Brain microvascular endothelial cell (primary cell): ENCODE measurements around the gene PER2.

Source experiments
- DNase-seq: peaks from one replicate; pipeline ENCODE4 v3.0.0-alpha.2; 2020
- H3K27ac ChIP-seq: fragments of 250-450 bp; sonication (Bioruptor Pico); 2 replicates; pipeline ENCODE4 v1.5.1; 2020; ENCODE audit warnings: mild to moderate bottlenecking, moderate library complexity
- H3K27me3 ChIP-seq: fragments of 250-450 bp; sonication (Bioruptor Pico); replicated peaks from 2 replicates; pipeline ENCODE4 v1.5.1; 2020; ENCODE audit warnings: mild to moderate bottlenecking
- H3K36me3 ChIP-seq: fragments of 250-450 bp; sonication (Bioruptor Pico); replicated peaks from 2 replicates; pipeline ENCODE4 v1.5.1; 2020; ENCODE audit warnings: mild to moderate bottlenecking
- H3K4me3 ChIP-seq: 2 replicates; pipeline ENCODE4 v1.5.1; 2011; ENCODE audit warnings: low read depth, mild to moderate bottlenecking, control low read depth, low read length, moderate library complexity
- in situ Hi-C: cut with HindIII; loops from 2 replicates; pipeline ENCODE4 v1.10.0; 2017; ENCODE audit warnings: low sequenced_read_pairs, low pct_ligation_motif_present
- TF ChIP-seq, protein P1 (sequence below): IDR thresholded peaks from 2 replicates; pipeline ENCODE4 v1.5.1; 2011; ENCODE audit warnings: low read depth, mild to moderate bottlenecking, moderate library complexity, low read length, control low read depth, inconsistent platforms; ENCODE audit errors: missing control alignments

The PER2 gene

DNA sequence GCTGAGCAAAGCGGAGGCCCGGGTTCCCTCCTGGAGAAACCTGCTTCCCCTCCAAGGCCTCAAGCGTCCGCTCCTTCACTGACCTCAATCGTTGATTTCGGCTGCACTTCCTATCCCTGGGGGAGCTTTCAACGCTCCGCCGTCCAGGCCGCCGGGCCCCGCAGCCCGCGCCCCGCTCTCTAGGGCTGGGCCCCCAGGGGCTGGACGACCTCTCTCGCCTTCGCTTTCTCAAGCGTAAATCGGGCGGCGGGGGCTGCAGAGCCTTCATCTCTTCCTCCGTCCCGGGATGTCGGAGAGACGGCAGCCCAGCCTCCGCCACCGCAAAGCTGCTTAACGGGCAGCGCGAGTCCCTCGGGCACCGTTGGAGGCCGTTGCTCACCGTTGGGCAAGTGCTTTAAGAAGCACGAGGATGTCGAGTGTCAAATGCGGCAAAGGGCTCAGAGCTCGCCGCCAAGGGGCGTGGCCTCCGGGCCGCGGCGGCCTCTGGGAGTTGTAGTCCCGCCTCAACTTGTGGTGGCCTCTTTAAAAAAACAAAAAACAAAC is 57.1 kb downstream of the PER2 start:
- no peak overlapping the region for H3K27ac ChIP-seq
- peaks cover 5% of the 10 kb centered on the region for H3K27me3 ChIP-seq
- TF ChIP-seq, protein P1, sequence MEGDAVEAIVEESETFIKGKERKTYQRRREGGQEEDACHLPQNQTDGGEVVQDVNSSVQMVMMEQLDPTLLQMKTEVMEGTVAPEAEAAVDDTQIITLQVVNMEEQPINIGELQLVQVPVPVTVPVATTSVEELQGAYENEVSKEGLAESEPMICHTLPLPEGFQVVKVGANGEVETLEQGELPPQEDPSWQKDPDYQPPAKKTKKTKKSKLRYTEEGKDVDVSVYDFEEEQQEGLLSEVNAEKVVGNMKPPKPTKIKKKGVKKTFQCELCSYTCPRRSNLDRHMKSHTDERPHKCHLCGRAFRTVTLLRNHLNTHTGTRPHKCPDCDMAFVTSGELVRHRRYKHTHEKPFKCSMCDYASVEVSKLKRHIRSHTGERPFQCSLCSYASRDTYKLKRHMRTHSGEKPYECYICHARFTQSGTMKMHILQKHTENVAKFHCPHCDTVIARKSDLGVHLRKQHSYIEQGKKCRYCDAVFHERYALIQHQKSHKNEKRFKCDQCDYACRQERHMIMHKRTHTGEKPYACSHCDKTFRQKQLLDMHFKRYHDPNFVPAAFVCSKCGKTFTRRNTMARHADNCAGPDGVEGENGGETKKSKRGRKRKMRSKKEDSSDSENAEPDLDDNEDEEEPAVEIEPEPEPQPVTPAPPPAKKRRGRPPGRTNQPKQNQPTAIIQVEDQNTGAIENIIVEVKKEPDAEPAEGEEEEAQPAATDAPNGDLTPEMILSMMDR = no peak
- H3K4me3 ChIP-seq = peak overlapping the region; percentile 54
- H3K36me3 ChIP-seq = no peaks in the 10 kb centered on the region
- in situ Hi-C loops = no loop called here
- DNase-seq = peak; percentile 54

DNA sequence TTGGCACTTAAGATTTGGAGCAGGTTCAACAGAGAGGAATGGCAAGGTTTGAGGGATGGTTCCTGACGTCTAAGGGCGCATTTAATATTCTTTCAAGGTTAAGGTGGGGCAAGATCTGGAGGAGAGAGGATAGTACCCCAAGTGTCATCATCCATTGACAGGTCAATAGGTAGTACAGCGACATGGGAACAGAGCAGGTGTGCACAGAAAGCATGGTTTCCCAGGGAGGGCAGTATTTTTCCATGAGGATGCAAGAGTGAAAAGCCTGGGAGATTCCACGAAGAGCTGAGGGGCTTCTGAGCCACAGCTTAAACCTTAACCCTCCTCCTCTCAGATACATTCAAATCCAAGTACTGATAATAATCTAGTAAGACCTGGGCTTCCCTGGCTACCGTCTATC is 57.7 kb downstream of the PER2 start:
- TF ChIP-seq, protein P1 = no peak
- no peaks in the 10 kb centered on the region for H3K36me3 ChIP-seq
- no peak overlapping the region for H3K4me3 ChIP-seq
- no peak for DNase-seq
- H3K27ac ChIP-seq = no peak overlapping the region
- in situ Hi-C loops = no loop called here
- peaks cover 5% of the 10 kb centered on the region for H3K27me3 ChIP-seq

- in situ Hi-C loops = no loop called here
- peaks cover 5% of the 10 kb centered on the region for H3K27me3 ChIP-seq
Observed at GRCh38 chr2:238228700-238229099, 59.7 kb downstream of the PER2 start.

GRCh38 chr2:238227587-238228032 is 60.8 kb downstream of the PER2 start:
- no peak for DNase-seq
- no peak overlapping the region for H3K4me3 ChIP-seq
- peaks cover 5% of the 10 kb centered on the region for H3K27me3 ChIP-seq
- in situ Hi-C loops = no loop called here
- H3K36me3 ChIP-seq = no peaks in the 10 kb centered on the region
- TF ChIP-seq, protein P1 = no peak
- H3K27ac ChIP-seq = no peak overlapping the region

More at GRCh38 chr2:238228700-238229099, 59.7 kb downstream of the PER2 start:
- no peak for DNase-seq
- Histone ChIP-seq H3K36me3 (no peaks in the 10 kb centered on the region), H3K4me3 (no peak overlapping the region), H3K27ac (no peak overlapping the region)
- TF ChIP-seq, protein P1 = no peak

DNA sequence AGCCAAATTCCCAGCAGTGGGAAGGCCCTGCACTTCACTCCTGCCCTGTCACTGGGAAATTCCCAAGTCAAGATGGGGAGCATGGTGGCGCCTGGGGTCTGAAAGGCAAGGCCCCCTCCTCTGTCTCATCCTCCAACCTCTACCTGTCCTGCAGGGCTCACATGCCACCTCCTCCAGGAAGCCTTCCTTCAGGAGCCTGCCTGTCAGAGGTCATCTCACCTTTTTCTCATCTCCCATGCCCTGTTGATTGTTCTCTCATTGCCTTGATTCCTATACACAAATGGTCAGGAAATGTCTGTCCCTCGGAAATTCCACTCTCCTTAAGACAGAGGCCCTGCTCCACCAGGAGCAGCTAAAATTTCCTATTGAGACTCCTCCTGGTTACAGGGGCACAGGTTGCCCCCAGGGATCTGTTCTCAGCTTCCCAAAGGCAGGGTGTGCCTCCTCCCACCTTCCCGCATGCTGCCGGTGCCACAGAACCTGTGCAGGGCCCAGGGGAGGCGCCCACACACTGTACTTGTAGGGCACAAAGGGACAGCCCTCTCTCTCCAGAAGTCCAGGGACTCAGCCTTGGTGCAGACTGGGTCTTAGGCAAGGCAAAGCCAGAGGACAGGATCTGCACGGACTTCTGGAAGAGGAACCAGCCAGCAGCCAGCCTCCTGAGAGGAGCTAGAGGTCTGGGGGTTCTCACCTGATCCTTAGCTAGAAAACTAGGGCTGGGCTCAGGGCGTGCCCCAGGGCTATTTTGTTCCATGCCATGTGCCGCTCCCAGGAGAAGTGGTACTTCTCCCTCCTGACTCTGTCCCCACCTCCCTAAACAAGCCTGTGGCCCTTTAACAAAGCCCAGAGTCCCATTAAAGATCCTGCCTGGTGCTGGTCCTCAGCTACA is 61.5 kb downstream of the PER2 start:
- TF ChIP-seq, protein P1 = no peak
- Histone ChIP-seq H3K27ac (no peak overlapping the region), H3K4me3 (no peak overlapping the region), H3K36me3 (no peaks in the 10 kb centered on the region), H3K27me3 (peaks cover 5% of the 10 kb centered on the region)
- in situ Hi-C loops = no loop called here
- DNase-seq = no peak
